CD14-positive monocyte (primary cell): ENCODE data around the gene STX11. TPM values are rescaled to one million over a fixed set of nuclear protein-coding genes. Genes with fewer than 3 reads are reported as not detected.
A peak's percentile ranks its signal among the peaks of the same experiment; 100 is the strongest.

Experiments used
- DNase-seq, 3 donors: peaks; one replicate each; pipeline ENCODE4 v3.0.0-alpha.2; 2011 to 2022
- H2AFZ ChIP-seq: 2 replicates; pipeline ENCODE4 v1.6.0; 2012; ENCODE audit warnings: mild to moderate bottlenecking, low read depth, low read length, inconsistent platforms; ENCODE audit not compliant: insufficient read depth, poor library complexity, severe bottlenecking
- H3K27ac ChIP-seq, 2 donors: 1 replicate in 1 of 2; 2 replicates in 1 of 2; pipeline ENCODE4 v1.5.1; 2012 to 2013; ENCODE audit warnings: low read length in 2 of 2, control low read depth in 1 of 2, inconsistent platforms in 1 of 2, low read depth in 1 of 2, mild to moderate bottlenecking in 1 of 2
- H3K27me3 ChIP-seq, 2 donors: one replicate each; pipeline versions ENCODE4 v1.6.0 to v1.6.1; 2011 to 2013; ENCODE audit warnings: low read length in 2 of 2; ENCODE audit not compliant: control insufficient read depth in 2 of 2, insufficient read depth in 2 of 2
- H3K36me3 ChIP-seq, 2 donors: replicated peaks in 1 of 2; 1 replicate in 1 of 2; 2 replicates in 1 of 2; pipeline versions ENCODE4 v1.5.1 to v1.6.1; 2012 to 2013; ENCODE audit warnings: low read length in 2 of 2, control low read depth in 1 of 2, inconsistent platforms in 1 of 2, mild to moderate bottlenecking in 1 of 2; ENCODE audit not compliant: insufficient read depth in 2 of 2, control insufficient read depth in 1 of 2
- H3K4me1 ChIP-seq, 2 donors: 1 replicate in 1 of 2; 2 replicates in 1 of 2; pipeline versions ENCODE4 v1.5.1 to v1.6.1; 2012 to 2013; ENCODE audit warnings: low read length in 2 of 2, control low read depth in 1 of 2, inconsistent platforms in 1 of 2, mild to moderate bottlenecking in 1 of 2, moderate library complexity in 1 of 2; ENCODE audit not compliant: insufficient read depth in 2 of 2, control insufficient read depth in 1 of 2
- H3K4me2 ChIP-seq: replicated peaks from 2 replicates; pipeline ENCODE3; 2012; ENCODE audit warnings: low read length, moderate library complexity, mild to moderate bottlenecking; ENCODE audit not compliant: poor library complexity, severe bottlenecking; ENCODE audit errors: extremely low read depth
- H3K4me3 ChIP-seq, 3 experiments: fragments of 200-600 bp in 1 of 3; sonication (generic) in 1 of 3; replicated peaks in 1 of 3; 1 replicate in 2 of 3; 2 replicates in 1 of 3; pipeline ENCODE4 v1.5.1; 2011 to 2013; ENCODE audit warnings: low read length in 3 of 3, mild to moderate bottlenecking in 3 of 3, control low read depth in 2 of 3, low read depth in 2 of 3, inconsistent platforms in 1 of 3, moderate library complexity in 1 of 3
- H3K79me2 ChIP-seq: 2 replicates; pipeline ENCODE4 v1.6.0; 2012; ENCODE audit warnings: mild to moderate bottlenecking, control low read depth, inconsistent platforms, low read length, moderate library complexity; ENCODE audit not compliant: insufficient read depth
- H3K9ac ChIP-seq: 2 replicates; pipeline ENCODE4 v1.6.0; 2017; ENCODE audit warnings: low read length, mild to moderate bottlenecking; ENCODE audit not compliant: insufficient read depth, poor library complexity, severe bottlenecking
- H3K9me3 ChIP-seq, 2 donors: replicated peaks in 1 of 2; 1 replicate in 1 of 2; 2 replicates in 1 of 2; pipeline versions ENCODE4 v1.5.1 to v1.6.1; 2012 to 2013; ENCODE audit warnings: low read length in 2 of 2, control low read depth in 1 of 2; ENCODE audit not compliant: control insufficient read depth in 1 of 2, insufficient read depth in 1 of 2
- H4K20me1 ChIP-seq: 2 replicates; pipeline ENCODE4 v1.6.0; 2012; ENCODE audit warnings: mild to moderate bottlenecking, low read length, control low read depth, moderate library complexity; ENCODE audit not compliant: insufficient read depth
- H3K27ac Mint-ChIP-seq, 7 donors: one replicate each; pipeline ENCODE4 v1.8.0; 2020; ENCODE audit warnings: mild to moderate bottlenecking in 7 of 7, mixed read lengths in 7 of 7, moderate library complexity in 6 of 7, inconsistent platforms in 2 of 7
- H3K27me3 Mint-ChIP-seq, 3 donors: one replicate each; pipeline ENCODE4 v1.8.0; 2021 to 2022; ENCODE audit warnings: low read depth in 3 of 3, mild to moderate bottlenecking in 3 of 3, mixed read lengths in 3 of 3, moderate library complexity in 3 of 3, inconsistent platforms in 1 of 3
- H3K36me3 Mint-ChIP-seq, 2 donors: one replicate each; pipeline ENCODE4 v1.8.0; 2020; ENCODE audit warnings: mixed read lengths in 2 of 2, inconsistent platforms in 1 of 2, mild to moderate bottlenecking in 1 of 2
- H3K4me1 Mint-ChIP-seq: one replicate; pipeline ENCODE4 v1.8.0; 2020; ENCODE audit warnings: mild to moderate bottlenecking, mixed read lengths
- H3K4me3 Mint-ChIP-seq, 2 donors: one replicate each; pipeline ENCODE4 v1.8.0; 2020; ENCODE audit warnings: mild to moderate bottlenecking in 2 of 2, mixed read lengths in 2 of 2, moderate library complexity in 1 of 2
- H3K9me3 Mint-ChIP-seq, 7 donors: one replicate each; pipeline ENCODE4 v1.8.0; 2020 to 2022; ENCODE audit warnings: mixed read lengths in 7 of 7, mild to moderate bottlenecking in 6 of 7, moderate library complexity in 6 of 7, inconsistent platforms in 2 of 7
- CTCF ChIP-seq: fragments of 200-600 bp; IDR thresholded peaks from one replicate; pipeline ENCODE4 v1.8.0; 2022; ENCODE audit warnings: antibody characterized with exemption, mild to moderate bottlenecking
- WGBS: methylation state at CpG from one replicate; pipeline ENCODE4 v1.1.5; 2013; ENCODE audit warnings: missing lambda C conversion rate; ENCODE audit not compliant: insufficient coverage; 5-methylcytosine and 5-hydroxymethylcytosine counted together
- intact Hi-C, 2 donors: fragments of 100-400 bp; cut with micrococcal nuclease; formaldehyde crosslinking; loops; one replicate each; pipeline versions ENCODE4 v1.15.0 to v1.15.1; 2023
- polyA plus RNA-seq, 3 donors: library from polyadenylated mRNA; depleted of rRNA in 1 of 3; unstranded in 2 of 3; stranded (reverse) in 1 of 3; fragments of 300-500 nt in 2 of 3; fragments of >200 nt in 1 of 3; fragmentation: Illumina TruSeq in 2 of 3; gene quantifications; 1 replicate in 2 of 3; 2 replicates in 1 of 3; pipeline ENCODE4 v1.2.3, GENCODE V29; 2012 to 2021

Gene STX11
- polyA plus RNA-seq, 3 donors, result 276 to 372 (median 367) TPM

DNA sequence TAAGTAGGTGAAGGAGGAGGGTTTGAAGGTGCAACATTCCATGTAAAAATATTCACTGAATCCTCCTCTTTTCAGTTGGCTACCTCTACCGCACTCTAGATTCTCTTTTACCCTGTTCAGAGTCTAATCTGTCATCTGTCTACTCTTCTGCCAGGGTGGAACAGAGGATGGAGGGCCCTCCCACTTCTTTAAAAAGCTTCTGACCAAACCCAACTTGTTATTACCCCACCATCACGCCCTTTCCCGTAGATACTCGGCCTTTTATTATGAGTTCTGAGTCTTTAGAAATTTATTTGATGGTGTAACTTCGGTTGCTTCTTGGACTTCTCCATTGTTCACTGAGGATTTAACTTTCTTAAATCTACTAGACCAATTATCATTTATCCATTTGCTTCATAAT, 11.7 kb downstream of the STX11 start:
- Mint-ChIP-seq H3K4me3 (peak overlapping the region; percentile 65 to 82), H3K4me1 (peaks cover 82% of the 10 kb centered on the region), H3K9me3 (peaks cover 0 to 4% (median 0%) of the 10 kb centered on the region in 7 donors), H3K27me3 (peaks cover 0 to 1% (median 0%) of the 10 kb centered on the region in 3 donors), H3K27ac (peak overlapping the region; percentile 91 to 99 (median 94)), H3K36me3 (peaks cover 54 to 66% of the 10 kb centered on the region in 2 donors)
- peak overlapping the region; percentile 92 for H3K4me2 ChIP-seq
- WGBS, result 40% methylated on average over 1 of the region's 5 CpGs
- peak overlapping the region; percentile 21 to 90 (median 22) for H3K4me3 ChIP-seq
- H3K4me1 ChIP-seq, result peaks cover 80 to 98% of the 10 kb centered on the region in 2 donors
- peaks cover 100% of the 10 kb centered on the region for H4K20me1 ChIP-seq
- no peaks in the 10 kb centered on the region for H3K9me3 ChIP-seq
- no peak overlapping the region for H3K9ac ChIP-seq
- H3K27ac ChIP-seq, result peak overlapping the region in 1 of 2 donors; percentile 77
- no peak overlapping the region for H2AFZ ChIP-seq
- DNase-seq, result peak; percentile 47 to 66 (median 62)
- intact Hi-C loops, result loop anchor here in 1 of 2 donors (2.0 kb wide), 1 partner anchor 15 kb away; no protein-coding TSS in a partner anchor
- no peaks in the 10 kb centered on the region for H3K27me3 ChIP-seq
- peaks cover 99% of the 10 kb centered on the region for H3K79me2 ChIP-seq
- TF ChIP-seq CTCF, result no peak
- peaks cover 25 to 59% of the 10 kb centered on the region in 2 donors for H3K36me3 ChIP-seq

DNA sequence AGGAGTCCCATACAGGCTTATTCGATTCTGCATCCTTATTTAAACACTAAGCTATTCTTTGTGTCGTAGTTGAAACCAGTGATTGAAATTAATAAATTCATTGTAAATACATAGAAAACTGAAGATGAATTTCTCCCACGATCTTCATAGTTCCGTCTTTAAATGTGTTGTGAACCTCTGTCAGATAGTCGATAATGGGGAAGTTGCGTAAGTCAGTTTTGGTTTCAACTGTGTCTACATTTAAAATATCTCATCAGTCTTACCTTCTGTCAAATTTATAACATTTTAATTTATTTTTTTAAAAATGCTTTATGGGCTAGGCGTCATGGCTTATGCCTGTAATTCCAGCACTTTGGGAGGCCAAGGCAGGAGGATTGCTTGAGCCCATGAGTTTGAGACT, 12.7 kb downstream of the STX11 start:
- intact Hi-C loops, result loop anchor here in 1 of 2 donors (2.0 kb wide), 1 partner anchor 14 kb away; no protein-coding TSS in a partner anchor
- peaks cover 72% of the 10 kb centered on the region for H3K4me1 Mint-ChIP-seq
- no peak overlapping the region for H3K9ac ChIP-seq
- no peak for TF ChIP-seq CTCF
- peaks cover 0 to 1% (median 0%) of the 10 kb centered on the region in 3 donors for H3K27me3 Mint-ChIP-seq
- no peaks in the 10 kb centered on the region for H3K27me3 ChIP-seq
- peaks cover 70 to 88% of the 10 kb centered on the region in 2 donors for H3K4me1 ChIP-seq
- H3K36me3 ChIP-seq, result peaks cover 22 to 59% of the 10 kb centered on the region in 2 donors
- peak overlapping the region; percentile 77 to 80 for H3K27ac ChIP-seq
- H4K20me1 ChIP-seq, result peaks cover 100% of the 10 kb centered on the region
- peaks cover 49 to 64% of the 10 kb centered on the region in 2 donors for H3K36me3 Mint-ChIP-seq
- H2AFZ ChIP-seq, result no peak overlapping the region
- H3K4me3 Mint-ChIP-seq, result peak overlapping the region in 1 of 2 donors; percentile 82
- H3K9me3 ChIP-seq, result no peaks in the 10 kb centered on the region
- WGBS, result no CpG with 5 or more reads among the region's 7 CpGs
- peak; percentile 73 to 91 (median 84) for DNase-seq
- H3K79me2 ChIP-seq, result peaks cover 99% of the 10 kb centered on the region
- peaks cover 0 to 2% (median 0%) of the 10 kb centered on the region in 7 donors for H3K9me3 Mint-ChIP-seq
- peak overlapping the region; percentile 21 to 90 (median 27) for H3K4me3 ChIP-seq
- peak overlapping the region; percentile 91 to 99 (median 94) for H3K27ac Mint-ChIP-seq
- peak overlapping the region; percentile 92 for H3K4me2 ChIP-seq
